Stimulated activated CD8-positive, alpha-beta memory T cell treated with anti-CD3 and anti-CD28 coated beads, Interleukin-2, amount 100 ng/mL, for 48 hours (primary cell): ENCODE results near the gene TTC1.
"Not testable (repeated sequence)": the region's sequence is repeated elsewhere in the genome, so short reads cannot be mapped to it uniquely, and the experiment has no call there.

ENCODE experiments used
- DNase-seq, 2 donors: peaks; one replicate each; pipeline ENCODE4 v3.0.0-alpha.2; 2020; ENCODE audit warnings: low read depth in 2 of 2

TTC1 gene

GRCh38 chr5:160001457-160001856 lies 7.5 kb upstream of the TTC1 start:
- no peak for DNase-seq

- no peak for DNase-seq
Observed at GRCh38 chr5:160007514-160007913, 1.4 kb upstream of the TTC1 start.

- DNase-seq, result not testable (repeated sequence)
Observed at GRCh38 chr5:160008529-160008876, 436 bp upstream of the TTC1 start.

- no peak for DNase-seq
Observed at GRCh38 chr5:160009591-160009989, 651 bp downstream of the TTC1 start.

GRCh38 chr5:160011471-160011870 lies 2.5 kb downstream of the TTC1 start:
- DNase-seq, result no peak

GRCh38 chr5:160014197-160014596 lies 5.3 kb downstream of the TTC1 start:
- not testable (repeated sequence) for DNase-seq

GRCh38 chr5:160018945-160019625 lies 10.1 kb downstream of the TTC1 start:
- DNase-seq, result no peak

- DNase-seq, result no peak
Observed at GRCh38 chr5:160020266-160020770, 11.4 kb downstream of the TTC1 start.

- DNase-seq, result no peak
Observed at GRCh38 chr5:160020964-160021363, 12.0 kb downstream of the TTC1 start.

GRCh38 chr5:160021831-160022446 lies 13.0 kb downstream of the TTC1 start:
- no peak for DNase-seq

- no peak for DNase-seq
Observed at GRCh38 chr5:160023007-160023907, 14.3 kb downstream of the TTC1 start.

GRCh38 chr5:160023908-160024630 lies 15.1 kb downstream of the TTC1 start:
- DNase-seq, result no peak

- no peak for DNase-seq
Observed at GRCh38 chr5:160029004-160029403, 20.1 kb downstream of the TTC1 start.

- DNase-seq, result no peak
Observed at GRCh38 chr5:160029540-160030139, 20.7 kb downstream of the TTC1 start.

- no peak for DNase-seq
Observed at GRCh38 chr5:160030631-160031377, 21.9 kb downstream of the TTC1 start.

- DNase-seq, result no peak
Observed at GRCh38 chr5:160033546-160034252, 24.8 kb downstream of the TTC1 start.

- DNase-seq, result no peak
Observed at GRCh38 chr5:160036243-160036642, 27.3 kb downstream of the TTC1 start.

GRCh38 chr5:160036884-160037283 lies 27.9 kb downstream of the TTC1 start:
- DNase-seq, result no peak

GRCh38 chr5:160039810-160040470 lies 31.0 kb downstream of the TTC1 start:
- DNase-seq, result no peak

GRCh38 chr5:160040471-160040835 lies 31.5 kb downstream of the TTC1 start:
- DNase-seq, result no peak
